HG02623 (cell line): ENCODE results near the gene PDK1.

ENCODE experiments used
- ATAC-seq: cut with Tn5 transposase; IDR thresholded peaks from one replicate; pipeline ENCODE4 v1.9.1; 2021; ENCODE audit warnings: moderate library complexity; ENCODE audit not compliant: unreplicated experiment

The PDK1 gene

DNA sequence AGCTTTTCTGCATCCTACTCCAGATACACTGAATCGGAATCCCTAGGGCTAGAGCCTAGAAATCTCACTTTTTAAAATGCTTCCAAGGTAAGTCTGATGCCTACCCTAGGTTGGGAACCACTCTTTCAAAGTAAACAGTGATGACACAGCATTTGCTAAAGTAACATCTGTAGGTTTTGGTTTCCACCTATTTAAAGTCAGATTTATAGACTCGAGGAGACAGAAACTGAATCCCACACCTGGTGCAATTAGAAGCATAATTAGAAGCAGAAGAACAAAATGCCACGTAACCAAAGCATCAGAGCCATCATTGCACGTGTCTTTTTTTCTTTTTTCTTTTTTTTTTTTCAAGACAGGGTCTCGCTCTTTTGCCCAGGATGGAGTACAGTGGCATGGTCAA is 40.9 kb downstream of the PDK1 start:
- ATAC-seq, result peak; percentile 73

DNA sequence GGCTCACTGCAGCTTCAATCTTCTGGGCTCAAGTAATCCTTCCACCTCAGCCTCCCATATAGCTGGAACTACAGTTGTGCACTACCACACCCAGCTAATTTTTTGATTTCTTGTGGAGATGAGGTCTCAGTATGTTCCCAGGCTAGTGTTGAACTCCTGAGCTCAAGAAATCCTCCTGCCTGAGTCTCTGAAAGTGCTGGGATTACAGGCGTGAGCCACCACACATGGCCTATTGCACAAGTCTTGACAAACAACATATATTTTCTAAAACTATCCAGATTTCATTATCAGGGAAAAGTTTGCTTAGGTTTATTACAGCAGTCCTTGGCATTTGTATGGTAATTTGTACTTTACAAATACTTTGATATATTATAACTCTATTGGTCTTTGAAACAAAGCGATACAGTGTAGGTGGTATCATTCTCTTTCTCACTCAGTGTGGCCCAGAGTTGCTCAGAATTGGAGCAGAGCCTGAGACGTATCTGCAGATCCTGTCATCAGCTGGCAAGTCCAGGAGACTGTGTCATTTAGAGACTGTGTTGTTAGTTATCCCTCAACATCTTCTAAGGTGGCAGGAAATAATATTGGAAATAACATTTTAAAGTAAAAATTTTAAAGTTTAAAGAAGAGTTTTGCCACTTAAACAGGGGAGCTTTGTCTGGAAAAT is 41.4 kb downstream of the PDK1 start:
- ATAC-seq, result no peak

DNA sequence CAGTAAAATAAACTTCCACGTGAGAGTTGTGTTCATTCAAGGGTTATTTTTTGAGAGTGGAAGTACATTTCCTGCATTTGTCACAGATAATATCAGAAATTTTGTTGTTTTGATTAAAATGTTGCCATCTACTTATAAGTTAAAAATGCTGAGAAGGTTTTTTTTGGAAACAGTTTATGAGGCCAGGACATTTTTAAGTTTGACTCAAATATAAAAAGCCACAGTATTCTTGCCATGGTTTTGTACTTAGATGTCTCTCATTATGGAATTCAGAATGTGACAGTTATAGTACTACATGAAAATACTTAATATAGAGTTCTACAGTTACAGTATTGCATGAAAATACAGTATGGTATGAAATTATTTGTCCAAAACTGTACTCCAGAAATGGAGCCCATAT is 44.1 kb downstream of the PDK1 start:
- no peak for ATAC-seq

DNA sequence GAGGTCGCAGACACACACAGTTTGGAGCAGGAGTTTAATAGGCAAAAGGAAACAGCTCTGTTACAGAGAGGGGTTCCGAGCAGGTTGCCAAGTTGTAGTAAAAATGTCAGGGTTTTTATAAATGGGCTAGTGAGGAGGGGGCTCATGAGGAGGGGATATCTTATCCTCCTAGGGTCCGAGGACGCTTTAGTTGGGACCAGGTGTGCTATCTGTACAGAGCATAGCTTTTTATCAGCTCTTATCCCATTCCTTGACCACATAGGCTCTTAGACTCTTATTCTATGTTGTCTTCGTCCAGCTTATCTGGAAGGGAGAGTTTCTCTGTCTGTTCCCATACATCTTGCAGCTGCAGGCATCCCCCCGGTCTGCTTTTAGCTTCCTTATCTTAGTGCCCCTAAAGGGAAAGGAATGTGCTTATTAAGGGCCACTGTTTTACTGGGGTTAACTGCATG is 44.7 kb downstream of the PDK1 start:
- ATAC-seq, result no peak

DNA sequence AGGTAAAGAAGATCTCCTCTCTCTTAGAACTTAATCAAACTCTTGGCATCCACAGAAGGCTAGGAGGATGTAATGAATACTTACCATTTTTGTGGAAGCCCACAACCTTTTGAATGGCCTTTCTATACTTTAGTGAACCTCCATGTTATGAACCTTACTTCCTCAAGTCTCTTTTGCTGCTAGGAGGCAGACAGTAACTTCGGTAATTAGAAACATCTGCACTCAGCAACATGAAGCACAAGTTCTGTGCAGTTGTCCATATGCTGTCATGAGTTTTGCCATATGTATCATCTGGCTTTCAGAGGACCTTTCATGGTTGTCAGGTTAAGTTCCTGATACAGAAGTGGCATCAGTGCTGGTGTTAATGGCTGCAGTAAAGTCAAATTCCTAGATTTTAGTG is 50.4 kb downstream of the PDK1 start:
- ATAC-seq, result no peak

DNA sequence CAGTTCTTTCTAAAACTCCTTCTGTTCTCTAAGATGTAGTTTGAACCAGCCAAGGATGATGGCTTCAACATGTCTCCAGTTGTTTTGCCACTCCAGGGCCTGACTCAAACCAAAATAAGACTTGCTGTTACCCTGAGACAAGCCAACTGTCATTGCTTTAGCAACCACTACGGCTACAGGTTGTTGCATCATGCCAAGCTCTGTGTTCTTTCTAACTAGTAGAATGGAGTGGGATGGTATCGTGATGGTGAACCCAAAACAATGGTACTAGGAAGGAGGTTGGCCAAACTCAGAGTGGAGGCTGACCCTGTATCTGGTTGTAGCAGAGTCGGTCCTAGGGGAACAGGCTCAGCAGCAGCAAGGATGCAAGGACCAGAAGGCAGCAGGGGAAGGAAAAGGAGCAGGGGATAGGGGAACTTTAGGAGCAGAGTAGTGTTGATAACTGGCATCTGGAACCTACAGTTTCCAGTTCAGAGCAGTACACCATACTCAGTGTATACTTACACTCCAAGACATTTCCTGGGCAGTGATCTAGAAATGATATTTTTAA is 51.6 kb downstream of the PDK1 start:
- ATAC-seq, result no peak

DNA sequence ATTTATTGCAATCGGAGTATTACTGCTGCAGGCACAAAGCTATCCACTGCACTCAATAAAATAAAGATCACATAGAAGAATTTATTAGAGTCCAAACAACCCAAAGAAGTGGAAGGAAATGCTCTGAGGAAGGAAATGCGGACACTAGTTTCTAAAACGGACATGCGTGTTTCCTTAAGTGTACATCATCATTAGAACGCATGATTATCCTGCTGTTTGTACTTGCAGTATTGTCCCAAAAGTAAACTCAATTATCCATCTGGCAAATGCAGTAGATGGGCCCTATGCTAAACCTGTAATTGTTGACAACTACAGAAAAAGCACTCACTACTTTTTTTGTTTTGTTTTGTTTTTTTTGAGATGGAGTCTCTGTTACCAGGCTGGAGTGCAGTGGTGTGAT is 53.6 kb downstream of the PDK1 start:
- ATAC-seq, result no peak

DNA sequence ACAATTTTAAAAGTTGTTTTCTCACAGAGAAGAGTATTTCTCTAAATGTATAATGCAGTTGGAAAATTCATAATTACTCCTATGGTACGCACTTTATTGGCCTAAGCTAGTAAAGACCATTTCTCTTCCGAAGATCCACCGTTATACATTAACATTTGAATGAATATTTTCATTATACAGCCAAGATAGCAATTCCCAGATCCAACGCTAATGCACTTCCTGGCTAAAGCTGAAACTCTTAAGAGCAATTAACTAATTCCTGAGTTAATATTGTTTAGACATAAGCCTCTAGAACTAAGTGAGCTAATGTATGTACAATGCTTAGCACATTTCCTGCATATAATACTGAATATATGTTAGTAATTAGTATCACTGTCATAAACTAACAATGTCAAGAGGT is 56.2 kb downstream of the PDK1 start:
- no peak for ATAC-seq

DNA sequence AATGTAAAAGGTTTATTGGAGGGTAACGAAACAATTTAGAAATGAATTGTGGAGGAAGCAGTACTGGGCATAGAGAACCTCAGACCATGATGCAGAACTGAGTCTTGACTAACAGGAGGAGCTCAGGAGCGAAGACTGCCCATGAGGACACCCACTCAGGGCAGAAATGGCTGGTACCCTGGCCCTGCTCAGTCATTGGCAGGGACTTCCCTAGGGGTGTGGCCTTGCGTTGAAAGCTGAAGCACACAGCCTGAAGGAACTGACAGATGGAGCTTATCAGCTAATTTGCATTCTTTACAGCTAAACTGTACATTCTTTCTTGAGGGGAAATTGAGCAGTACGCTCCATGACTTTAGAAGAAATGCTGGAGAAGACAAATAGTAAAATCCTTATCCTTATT is 57.1 kb downstream of the PDK1 start:
- ATAC-seq, result no peak

DNA sequence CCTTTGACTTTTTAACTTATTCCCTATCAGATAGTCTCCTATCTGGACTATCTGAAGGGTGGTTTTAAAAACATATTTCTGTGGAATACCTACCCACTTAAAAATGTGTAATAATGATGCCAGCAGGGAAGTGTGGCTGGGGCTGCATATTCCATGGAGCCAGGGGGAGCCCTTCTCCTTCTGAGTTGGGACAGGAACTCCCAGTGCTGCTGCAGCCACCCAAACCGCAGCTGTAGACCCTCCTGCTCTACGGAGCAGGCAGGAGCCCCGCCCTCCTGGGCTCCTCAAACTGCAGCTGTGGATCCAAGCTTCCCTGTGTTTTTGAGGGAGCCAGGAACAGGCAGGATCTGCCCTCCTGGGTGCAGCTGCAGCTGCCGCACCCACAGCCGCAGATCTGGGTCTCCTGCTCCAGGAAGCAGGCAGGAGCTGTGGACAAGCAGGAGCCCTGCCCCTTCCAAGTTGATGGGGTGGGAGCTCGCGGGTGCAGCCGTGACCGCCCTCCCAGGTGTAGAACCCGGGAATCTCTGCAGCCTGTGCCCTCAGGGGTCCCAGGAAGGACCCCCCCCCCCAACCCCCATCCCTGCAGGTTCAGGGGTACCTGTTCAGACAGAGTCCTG is 57.8 kb downstream of the PDK1 start:
- ATAC-seq, result no peak

DNA sequence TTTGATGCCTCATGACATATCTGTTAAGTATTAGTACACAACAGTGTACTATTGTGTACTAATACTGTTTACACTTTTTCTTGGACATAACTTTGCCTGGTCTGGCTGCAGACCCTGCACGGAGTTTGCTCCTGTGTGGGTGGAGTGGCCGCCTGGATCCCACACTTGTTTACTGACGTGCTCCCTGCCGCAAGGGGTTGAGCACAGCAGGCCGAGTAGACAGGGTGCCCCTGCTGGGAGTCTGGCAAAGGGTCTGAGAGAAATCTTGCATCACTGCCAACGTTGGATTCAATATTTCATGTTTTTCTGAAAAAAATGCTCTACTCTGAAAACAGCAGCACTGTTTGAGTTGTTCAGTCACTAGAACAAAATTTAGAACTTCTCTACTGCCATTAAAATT is 59.0 kb downstream of the PDK1 start:
- no peak for ATAC-seq

DNA sequence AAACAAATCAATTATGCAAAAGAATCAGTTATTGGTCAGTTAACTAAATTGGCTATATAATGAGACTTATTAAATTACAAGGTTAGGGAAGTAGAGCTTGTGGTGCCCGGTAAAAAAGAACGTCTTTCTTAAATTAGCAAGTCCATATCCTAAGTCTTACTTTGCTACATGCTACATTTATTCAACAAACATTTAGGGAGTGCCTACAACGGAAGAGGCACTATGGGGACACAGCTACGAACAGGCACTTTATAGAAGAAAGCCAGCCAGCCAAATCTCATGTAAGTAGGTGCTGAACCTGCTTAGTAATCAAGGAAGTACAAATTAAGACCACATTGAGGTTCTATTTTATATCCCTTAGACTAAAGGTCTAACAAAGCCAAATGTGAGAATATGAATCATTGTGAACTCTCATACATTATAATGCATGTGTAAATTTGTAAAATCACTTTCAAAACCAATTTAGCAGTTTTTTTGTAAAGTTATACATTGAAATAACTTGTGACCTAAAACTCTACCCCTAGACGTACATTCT is 59.9 kb downstream of the PDK1 start:
- ATAC-seq, result no peak

DNA sequence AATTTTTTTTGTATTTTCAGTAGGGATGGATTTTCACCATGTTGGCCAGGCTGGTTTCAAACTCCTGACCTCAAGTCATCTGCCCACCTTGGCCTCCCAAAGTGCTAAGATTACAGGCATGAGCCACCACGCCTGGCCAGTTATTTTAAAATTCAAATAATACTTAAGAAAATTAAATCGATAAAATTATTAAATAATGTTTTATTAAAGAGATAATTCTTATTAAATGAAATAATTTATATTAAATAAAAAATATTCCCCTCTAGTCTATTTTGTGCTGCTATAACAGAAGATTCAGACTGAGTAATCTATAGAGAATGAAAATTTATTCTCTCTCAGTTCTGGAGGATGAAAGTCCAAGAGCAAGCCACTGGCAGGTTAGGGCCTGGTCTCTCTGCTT is 61.2 kb downstream of the PDK1 start:
- no peak for ATAC-seq

DNA sequence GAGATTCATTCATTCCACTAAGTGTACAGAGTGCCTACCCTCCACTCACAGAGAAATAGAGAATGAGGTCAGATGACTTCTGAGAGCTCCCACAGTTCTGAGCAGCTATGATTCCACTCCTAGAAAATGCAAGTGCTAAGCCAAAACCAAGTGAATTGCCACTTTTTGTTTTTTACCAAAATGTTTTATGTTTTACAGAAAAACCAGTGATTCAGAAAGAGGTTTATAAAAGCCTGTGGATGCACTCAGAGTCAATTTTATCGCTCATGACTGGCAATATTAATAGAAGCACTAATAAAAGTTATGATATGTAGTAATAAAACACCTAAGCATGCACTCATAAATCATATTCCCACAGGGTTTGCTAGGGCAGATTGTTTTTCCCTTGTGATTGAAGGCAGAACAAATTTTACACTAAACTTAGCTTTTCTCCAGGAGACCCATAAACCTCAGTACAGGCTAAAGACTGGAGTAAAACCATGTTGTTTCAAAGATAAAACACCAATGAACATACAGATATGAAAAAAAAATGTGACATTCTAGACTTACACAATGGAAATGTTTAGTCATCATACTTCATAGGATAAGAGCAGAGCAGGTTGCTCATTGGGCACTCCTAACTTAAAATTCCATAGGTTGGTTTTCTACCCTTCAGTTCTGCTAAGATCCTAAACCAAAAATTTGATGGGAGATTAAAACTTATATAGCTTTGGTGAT is 67.5 kb downstream of the PDK1 start:
- no peak for ATAC-seq

DNA sequence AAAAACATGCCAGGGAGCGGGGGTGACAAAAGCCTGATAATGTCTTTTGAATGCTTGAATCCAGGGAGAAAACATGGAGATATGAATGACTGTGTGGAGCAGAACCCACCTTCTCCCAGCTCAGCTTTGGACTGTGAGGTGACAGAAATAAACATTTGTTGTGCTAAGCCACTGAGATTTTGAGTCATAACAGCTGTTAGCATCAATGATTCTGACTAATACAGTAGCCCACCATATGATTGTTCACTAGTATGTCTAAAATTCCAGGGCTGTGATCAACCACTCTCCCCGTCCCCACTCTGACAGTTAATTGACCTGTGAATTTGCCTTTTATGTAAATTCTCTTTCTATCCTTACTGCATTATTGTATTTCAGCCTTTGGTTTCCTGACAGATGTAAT is 69.1 kb downstream of the PDK1 start:
- no peak for ATAC-seq

DNA sequence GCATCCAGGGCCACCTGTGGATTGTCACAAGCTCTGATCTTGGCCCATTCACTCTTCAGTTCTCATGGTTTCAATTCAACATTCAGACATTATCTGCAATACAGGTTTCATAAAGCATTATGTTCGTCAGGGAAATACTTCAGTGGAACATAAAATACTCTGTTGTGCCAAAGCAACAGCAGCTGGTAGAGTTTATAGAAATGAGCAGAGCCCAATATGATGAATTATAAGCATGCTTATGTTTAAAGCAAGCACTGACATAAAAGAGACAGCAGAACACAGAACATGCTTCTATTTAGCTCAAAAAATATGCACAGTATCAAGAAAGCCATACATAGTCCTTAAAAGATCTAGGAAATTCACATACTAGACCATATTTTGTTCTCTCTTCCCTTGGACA is 71.3 kb downstream of the PDK1 start:
- ATAC-seq, result no peak

DNA sequence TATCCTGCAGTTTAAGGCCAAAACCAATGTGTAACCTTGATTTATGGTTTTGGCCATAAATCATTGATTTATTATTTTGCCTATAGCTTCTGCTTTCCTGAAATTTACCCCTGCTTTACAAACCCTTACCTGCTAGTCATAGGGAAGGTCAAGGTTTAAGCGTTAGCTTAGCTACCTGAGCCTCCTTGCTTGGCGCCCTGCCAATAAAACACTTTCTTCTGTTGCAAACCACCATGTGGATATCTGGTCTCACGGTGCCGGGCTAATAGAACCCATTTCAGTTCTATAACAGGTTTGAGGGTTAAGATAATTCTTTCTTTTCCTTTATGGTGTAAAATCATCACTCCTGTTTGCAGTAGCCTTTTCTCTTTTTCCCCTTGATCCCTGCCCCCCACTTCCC is 72.2 kb downstream of the PDK1 start:
- no peak for ATAC-seq

DNA sequence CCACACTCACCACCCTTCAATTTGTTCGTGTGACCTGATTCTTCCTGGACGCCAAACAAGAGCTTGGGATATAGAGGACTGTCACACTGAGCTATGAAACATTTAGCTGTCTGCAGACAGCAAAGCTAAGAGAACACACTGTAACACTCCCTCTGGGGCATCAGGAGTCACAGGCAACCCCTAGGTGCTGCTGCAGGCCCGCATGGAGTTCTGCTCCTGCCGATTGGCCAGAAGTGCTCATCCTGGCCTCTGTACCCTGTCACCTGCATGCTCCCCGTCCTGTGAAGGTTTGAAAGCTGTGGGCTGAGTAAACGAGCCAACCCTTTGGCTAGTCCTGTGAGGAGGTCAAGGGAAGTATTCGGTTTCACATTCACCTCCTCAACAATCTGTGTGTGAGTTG is 73.7 kb downstream of the PDK1 start:
- no peak for ATAC-seq

DNA sequence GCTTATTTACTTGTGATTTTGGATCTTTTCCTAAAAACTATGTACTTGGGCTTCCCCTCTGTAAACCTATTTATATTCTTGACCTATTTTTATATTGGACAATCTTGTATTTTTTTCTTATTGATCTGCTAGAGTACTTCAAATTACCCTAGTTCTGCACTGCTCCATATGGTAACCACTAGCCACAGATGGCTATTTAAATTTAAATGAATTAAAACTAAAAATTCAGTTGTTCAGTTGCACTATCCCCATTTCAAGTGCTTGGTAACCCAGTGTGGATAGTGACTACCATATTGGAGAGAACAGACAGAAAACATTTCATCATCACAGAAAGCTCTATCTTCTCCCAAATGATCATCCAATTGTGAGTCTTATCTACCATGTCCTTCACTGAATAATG is 74.3 kb downstream of the PDK1 start:
- ATAC-seq, result no peak

DNA sequence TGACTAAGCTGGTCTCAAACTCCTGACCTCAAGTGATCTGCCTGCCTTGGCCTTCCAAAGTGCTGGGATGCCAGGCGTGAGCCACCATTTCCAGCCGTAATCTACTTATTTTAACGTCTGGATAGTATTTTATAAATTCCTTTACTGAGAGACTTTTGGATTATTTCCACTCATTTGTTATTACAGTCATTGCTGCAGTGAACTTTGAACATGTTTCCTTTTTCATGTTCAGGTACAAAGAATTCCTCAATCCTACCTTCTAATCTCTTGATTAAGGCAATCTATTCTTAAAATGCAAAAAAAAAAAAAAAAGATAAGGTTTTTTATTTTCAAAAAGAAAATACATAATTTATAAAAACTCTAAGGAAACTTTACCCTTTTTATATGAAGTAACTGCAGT is 78.6 kb downstream of the PDK1 start:
- ATAC-seq, result no peak

DNA sequence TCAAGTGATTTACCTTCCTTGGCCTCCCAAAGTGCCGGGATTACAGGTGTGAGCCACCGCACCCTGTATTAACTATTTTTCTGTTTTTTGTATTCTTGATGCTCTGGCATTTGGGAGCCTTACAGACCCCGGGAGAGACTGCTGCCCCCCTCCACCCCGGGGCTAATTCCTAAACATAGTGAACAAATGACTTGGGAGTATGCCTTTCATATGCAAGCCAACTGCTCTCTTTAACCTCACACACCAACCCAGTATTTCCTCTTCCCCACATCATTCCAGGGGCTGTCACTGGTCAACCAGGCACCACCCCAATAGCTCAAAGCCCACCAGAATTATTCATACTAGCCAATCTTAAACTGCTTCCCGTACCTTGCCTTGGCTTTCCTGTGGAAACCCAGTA is 79.7 kb downstream of the PDK1 start:
- ATAC-seq, result no peak

DNA sequence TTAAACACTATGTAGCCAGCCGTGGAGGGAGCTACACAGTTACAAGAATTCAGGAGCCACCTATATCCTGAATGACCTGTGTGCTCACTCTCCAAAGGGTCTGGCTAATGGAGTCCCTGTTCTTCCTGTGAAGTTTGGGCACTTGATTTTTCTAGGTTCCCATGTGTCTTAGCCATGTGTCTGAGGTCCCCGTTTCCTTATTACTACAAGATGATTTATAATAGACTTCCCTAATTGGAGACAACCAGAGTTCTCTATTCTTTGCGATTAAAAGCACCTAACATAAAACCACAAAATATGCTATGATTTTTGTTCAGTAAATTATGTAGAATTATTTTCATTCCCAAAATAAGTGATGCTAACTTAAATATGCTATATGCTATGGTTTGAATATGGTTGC is 83.4 kb downstream of the PDK1 start:
- ATAC-seq, result no peak
